ENCODE measurements around the gene DAAM2.

Gene DAAM2

GRCh38 chr6:39887692-39888450, 95.7 kb downstream of the DAAM2 start:
- no peak for DNase-seq (ENCODE audit: low spot score)

- no peak for DNase-seq (ENCODE audit: low spot score)
Measured at GRCh38 chr6:39889229-39889628, 97.1 kb downstream of the DAAM2 start.

DNA sequence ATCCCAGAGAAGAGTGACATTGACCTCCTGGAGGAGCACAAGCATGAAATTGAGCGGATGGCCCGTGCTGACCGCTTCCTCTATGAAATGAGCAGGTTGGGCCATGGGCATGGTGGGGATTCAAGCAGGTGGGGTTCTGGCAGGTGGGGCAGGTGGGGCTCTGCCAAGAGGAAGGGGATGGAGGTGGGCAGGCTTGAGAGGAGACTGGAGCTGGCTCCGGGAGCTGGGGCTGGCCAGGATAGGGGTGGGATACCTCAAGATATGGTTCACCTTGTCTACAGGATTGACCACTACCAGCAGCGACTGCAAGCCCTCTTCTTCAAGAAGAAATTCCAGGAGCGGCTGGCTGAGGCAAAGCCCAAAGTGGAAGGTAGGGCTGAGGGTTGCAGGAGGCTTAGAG, 99.2 kb downstream of the DAAM2 start:
- DNase-seq (ENCODE audit: low spot score) = no peak

GRCh38 chr6:39891976-39892375, 99.8 kb downstream of the DAAM2 start:
- no peak for DNase-seq (ENCODE audit: low spot score)

- DNase-seq (ENCODE audit: low spot score) = peak; percentile 11
Measured at GRCh38 chr6:39892490-39893129, 100.4 kb downstream of the DAAM2 start.

DNA sequence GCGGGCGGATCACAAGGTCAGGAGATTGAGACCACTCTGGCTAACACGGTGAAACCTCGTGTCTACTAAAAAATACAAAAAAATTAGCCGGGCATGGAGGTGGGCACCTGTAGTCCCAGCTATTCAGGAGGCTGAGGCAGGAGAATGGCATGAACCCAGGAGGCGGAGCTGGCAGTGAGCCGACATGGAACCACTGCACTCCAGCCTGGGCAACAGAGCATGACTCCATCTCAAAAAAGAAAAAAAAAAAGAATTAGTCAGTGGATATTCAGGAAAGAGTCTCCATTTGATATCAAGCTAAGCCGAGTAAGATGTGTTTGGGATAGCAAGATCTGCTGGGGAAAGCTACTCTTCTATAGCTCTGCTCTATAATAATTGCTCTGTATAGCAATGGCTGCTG, 101.1 kb downstream of the DAAM2 start:
- DNase-seq (ENCODE audit: low spot score) = no peak

- DNase-seq (ENCODE audit: low spot score) = no peak
Measured at GRCh38 chr6:39896701-39897100, 104.5 kb downstream of the DAAM2 start.

- no peak for DNase-seq (ENCODE audit: low spot score)
Measured at GRCh38 chr6:39897698-39898097, 105.5 kb downstream of the DAAM2 start.

DNA sequence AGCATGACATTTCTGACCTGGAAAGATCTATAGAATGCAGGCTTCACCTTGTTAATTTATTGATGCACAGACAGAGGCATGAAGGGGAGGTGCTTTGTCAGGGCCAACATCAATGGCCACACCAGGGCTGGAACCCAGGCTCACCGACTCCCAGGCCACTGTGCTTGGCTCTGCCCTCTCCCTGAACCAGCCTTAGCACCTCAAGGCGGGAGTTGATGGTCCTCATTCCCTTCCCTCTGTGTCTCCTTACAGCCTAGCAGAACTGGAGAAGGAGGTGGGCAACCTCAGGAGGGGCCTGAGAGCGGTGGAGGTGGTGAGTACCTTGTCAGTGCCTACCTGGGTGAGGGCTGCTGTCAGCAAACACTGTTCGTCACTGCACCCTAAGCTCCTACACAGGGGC, 106.4 kb downstream of the DAAM2 start:
- DNase-seq (ENCODE audit: low spot score) = no peak

DNA sequence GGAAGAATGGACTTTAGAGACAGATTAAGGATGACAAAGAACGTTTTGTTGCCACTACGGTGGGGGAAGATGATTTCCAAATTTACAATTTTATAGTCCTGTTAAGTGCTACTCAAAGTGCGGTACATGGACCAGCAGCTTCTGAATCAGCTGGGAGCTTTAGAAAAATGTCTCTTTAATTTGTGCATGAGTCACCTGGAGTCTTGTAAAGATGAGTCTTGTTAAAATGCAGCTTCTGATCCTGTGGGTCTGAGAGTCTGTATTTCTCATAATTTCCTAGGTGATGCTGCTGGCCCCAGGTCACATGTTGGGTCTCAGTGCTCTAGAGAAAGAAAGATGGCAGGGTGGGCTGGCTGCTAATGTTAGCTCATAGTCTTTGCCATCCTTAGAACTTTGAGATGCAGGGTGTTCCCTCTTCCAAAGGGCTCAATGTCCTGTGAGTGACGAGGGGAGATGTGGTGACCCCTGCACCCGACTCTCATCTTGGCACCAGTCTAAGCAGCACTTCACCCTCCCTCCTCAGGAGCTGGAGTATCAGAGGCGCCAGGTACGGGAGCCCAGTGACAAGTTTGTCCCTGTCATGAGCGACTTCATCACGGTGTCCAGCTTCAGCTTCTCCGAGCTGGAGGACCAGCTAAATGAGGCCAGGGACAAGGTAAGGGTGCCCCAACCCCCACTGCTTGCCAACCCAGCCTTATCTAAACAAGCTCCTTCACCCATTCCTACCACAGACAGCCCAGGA, 107.5 kb downstream of the DAAM2 start:
- no peak for DNase-seq (ENCODE audit: low spot score)

DNA sequence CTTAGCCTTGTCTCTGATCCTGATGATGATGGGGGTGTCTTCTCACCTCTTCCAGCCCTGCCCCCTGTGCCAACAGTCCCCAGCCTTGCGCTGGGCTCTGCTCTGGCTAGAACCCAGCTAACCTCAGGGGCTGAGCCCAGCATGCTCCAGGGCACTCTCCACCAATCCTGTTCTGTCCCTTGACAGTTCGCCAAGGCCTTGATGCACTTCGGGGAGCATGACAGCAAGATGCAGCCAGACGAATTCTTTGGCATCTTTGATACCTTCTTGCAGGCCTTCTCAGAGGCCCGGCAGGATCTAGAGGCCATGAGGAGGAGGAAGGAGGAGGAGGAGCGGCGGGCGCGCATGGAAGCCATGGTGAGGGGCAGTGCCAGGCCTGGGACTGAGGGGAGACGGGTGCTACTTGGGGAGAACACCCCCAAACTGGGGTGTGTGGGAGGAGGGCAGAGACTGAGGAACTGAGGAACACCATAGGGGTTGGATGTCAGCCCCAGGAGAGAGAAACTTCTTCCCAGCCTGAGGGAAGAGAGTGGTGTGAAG, 109.0 kb downstream of the DAAM2 start:
- DNase-seq (ENCODE audit: low spot score) = no peak

GRCh38 chr6:39901670-39902069, 109.5 kb downstream of the DAAM2 start:
- DNase-seq (ENCODE audit: low spot score) = no peak

GRCh38 chr6:39902136-39902535, 110.0 kb downstream of the DAAM2 start:
- DNase-seq (ENCODE audit: low spot score) = no peak

DNA sequence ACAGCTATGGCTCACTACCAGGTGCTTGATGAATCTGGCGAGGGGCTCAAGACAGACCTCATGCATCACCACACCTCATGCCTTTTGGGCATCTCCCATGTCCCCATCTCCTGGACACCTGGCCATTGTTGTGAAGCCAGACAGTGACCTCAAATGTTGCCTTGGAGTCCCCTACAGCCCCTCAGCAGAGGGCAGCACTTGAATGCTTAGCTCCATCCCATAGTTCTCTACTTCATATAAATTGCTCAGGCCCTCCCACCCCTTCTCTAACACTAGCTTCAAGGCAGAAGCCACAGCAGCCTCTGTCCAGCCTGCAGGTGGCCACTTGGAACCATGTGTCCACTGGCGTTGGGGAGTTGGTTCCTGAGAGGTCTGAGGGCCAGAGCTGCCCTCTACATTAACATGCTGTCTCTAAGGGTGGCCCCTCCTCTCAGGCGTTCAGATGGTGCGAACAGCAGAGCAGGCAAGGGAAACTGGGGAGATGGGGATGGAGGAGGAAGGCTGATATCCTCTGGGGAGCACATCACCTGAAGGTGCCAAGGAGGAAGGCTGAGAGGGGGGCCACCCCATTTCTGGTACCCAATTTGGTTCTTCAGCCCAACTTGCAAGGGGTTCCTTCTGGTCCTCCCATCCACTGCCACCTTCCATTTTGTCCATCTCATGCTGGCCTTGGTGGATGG, 110.8 kb downstream of the DAAM2 start:
- DNase-seq (ENCODE audit: low spot score) = no peak

DNA sequence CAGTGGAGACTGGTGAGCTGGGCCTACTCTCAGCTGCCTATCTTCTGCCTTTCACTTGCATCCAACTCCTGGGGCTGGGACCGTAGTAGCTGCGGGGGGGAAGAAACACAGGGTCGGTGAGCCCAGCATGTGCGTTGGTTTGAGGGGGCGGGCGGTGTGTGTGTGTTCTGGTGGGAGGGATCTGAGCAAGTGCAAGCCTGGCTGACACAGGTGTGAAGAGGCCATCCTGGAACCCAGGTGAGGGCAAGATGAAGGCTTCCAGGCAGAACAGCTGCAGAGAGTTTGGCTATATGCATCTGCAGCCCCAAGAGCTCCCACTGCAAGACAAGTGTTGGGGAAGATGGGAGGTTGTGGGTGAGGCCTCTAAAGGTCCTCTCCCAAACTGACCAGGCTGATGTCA, 111.5 kb downstream of the DAAM2 start:
- DNase-seq (ENCODE audit: low spot score) = no peak

- DNase-seq (ENCODE audit: low spot score) = no peak
Measured at GRCh38 chr6:39904946-39905639, 112.9 kb downstream of the DAAM2 start.

GRCh38 chr6:39905640-39905975, 113.4 kb downstream of the DAAM2 start:
- no peak for DNase-seq (ENCODE audit: low spot score)

GRCh38 chr6:39906318-39906761, 114.2 kb downstream of the DAAM2 start:
- no peak for DNase-seq (ENCODE audit: low spot score)

DNA sequence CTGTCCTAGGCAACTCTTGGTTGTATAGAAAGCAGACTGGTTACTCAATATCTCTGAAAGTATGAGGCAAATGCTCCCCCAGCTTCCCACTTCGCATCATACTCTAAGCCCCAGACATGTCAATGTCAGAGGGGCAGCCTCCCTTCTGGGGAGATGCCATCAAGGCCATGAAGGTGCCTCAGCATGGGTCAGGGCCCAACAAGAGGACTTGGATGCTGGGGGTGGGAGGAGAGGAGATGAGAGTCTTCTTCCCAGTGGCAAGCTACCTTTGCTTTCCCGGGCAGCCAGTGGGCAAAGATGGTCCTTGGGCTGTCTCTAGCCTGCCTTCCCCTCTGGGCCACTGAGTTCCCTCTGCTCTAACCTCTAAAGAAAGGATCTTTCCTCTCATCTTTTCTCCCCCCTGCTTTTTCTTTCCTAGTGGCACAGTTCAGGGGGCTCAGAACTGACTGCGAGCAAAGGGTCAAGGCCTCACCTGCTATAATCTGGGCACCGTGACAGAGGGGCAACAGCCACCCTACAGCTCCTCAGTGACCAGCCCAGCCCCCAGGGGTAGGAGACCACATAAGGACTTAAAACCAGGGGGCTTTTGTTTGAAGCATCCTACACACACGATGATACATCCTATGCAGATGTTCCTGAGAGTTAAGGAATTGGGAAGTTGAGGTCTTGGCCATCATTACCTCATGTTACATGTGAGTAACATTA, 115.8 kb downstream of the DAAM2 start:
- DNase-seq (ENCODE audit: low spot score) = no peak

- DNase-seq (ENCODE audit: low spot score) = no peak
Measured at GRCh38 chr6:39908838-39909583, 116.8 kb downstream of the DAAM2 start.

Measured in activated CD4-positive, alpha-beta T cell treated with anti-CD3 and anti-CD28 coated beads, Interleukin-2, Interleukin-4, amounts not matched to agents 100 ng/mL and 50 ng/mL, durations not matched to agents 16 hours and 8 hours (primary cell).